Measurements from ENCODE around the gene SLC38A4.
"Not testable (repeated sequence)": the region's sequence is repeated elsewhere in the genome, so short reads cannot be mapped to it uniquely, and the experiment has no call there.

The SLC38A4 gene, protein sequence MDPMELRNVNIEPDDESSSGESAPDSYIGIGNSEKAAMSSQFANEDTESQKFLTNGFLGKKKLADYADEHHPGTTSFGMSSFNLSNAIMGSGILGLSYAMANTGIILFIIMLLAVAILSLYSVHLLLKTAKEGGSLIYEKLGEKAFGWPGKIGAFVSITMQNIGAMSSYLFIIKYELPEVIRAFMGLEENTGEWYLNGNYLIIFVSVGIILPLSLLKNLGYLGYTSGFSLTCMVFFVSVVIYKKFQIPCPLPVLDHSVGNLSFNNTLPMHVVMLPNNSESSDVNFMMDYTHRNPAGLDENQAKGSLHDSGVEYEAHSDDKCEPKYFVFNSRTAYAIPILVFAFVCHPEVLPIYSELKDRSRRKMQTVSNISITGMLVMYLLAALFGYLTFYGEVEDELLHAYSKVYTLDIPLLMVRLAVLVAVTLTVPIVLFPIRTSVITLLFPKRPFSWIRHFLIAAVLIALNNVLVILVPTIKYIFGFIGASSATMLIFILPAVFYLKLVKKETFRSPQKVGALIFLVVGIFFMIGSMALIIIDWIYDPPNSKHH

DNA sequence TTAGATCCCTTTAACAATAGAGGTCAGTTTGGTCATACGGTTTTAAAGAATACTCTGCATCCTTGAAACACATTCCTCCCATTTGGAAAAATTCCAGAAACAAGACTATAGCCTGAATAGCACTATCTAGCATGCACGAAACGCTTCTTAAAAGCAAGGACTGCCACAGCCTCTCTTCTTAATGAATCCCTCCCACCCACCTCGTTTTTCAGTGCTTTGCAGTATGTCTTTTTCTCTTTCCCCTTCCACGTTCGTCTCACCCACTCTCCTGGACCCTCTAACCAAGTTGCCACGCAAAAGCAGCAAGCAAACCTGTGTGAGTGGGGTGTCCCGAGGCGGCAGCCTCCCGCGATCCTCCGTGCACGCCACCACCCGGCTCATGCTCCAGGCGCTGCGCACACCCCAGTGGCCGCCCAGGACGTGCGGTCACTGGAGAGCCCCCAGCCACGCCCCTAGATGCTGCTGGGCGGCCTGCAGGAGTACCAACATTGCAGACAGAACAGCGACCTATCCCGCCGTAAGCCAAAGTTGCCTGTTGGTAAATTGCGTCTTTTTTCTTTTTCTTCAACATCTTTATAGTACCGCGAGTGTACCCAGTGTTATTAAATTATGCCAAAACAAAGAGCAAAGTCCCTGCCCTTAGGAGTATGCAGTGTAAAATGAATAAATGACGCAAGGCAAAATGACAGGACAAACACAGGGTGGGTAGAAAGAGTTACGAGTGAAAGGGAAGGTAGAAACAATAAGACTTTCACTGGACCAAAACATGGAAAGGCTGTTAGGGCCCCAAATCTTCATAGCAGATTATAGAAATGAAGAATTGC, at the start of gene SLC38A4:
Gene SLC38A4 (minus strand): TSS at position 407 of the 824 bp plus-strand sequence. CDS start 32,926 bp downstream, outside the sequence.
- DNase-seq (ENCODE audit: low read depth): peak; percentile 33

GRCh38 chr12:46875095-46875494, 49.3 kb upstream of the SLC38A4 start:
- DNase-seq (ENCODE audit: low read depth): no peak

DNA sequence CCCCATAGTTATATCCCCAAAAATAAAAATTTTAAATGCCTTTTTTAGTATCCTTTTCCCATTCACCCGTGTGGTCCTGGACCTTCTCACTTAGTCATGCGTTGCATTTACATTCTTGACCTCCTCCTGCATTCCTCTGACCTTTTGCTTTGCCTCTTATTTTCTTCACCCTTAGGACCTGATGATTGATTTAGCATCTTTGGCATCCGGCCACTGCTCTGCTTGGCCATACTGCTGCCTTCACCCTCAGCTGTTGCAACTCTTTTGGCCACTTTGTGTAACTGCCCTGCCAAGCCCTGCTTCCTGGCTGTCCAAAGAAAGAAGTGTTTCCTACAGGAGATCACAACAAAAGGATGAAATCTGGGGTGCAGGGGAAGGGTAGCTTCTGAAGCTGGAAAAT, 48.8 kb upstream of the SLC38A4 start:
- peak; percentile 79 for DNase-seq (ENCODE audit: low read depth)

DNA sequence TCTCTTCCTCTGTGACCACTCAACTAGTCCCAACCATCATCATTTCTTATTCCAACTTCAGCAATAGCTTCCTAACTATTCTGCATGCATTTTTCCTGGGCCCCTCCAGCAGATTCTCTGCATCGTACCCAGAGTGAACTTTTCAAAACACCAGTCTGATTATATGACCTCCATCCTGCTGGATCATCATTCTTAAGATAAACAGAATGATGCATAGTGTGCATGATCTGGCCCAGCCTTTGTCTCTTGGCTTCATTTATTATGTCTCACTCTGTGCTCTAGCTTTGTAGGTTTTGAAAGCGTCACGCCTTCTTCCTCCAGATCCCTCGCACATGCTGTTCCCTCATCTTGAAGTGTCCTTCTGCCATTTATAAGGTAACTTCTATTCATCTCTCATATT, 46.3 kb upstream of the SLC38A4 start:
- DNase-seq (ENCODE audit: low read depth): peak; percentile 3

DNA sequence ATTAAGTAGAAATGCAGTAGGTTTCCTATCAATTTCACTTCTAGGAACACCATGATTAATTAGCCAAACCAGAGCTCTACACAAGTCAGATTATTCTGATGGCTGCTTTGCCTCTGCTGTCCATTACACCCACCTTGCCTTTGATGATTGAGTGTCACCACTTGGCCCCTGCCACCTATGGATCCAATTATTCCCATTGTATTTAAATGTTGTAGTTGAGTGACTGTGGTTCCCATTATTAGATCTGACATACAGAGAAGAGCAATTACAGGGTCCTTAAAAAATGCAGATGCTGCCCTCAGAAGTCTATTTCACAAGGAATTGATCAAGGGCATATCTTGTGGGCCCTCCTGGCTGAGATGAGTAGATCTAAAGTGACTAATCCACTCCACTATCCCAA, 39.5 kb upstream of the SLC38A4 start:
- no peak for DNase-seq (ENCODE audit: low read depth)

GRCh38 chr12:46858368-46858767, 32.6 kb upstream of the SLC38A4 start:
- DNase-seq (ENCODE audit: low read depth): no peak

DNA sequence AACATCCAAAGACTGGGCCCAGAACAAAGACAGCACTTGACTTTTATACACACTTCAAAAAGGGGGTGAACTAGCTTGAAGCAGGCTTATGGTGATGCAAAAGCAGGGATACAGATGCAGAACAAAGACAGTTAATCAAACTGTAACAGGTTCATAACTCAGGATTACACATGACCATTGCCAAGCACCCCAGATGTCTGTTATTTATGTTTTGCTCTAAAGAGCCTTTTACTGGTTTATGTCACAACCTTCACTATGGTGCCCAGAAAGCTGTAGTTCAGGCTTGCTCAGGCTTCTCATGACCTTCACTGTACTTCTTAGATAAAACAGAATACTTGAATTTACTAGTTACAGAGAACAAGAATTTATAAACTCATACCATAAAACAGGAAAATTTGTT, 31.7 kb upstream of the SLC38A4 start:
- DNase-seq (ENCODE audit: low read depth): no peak

GRCh38 chr12:46855760-46856159, 30.0 kb upstream of the SLC38A4 start:
- no peak for DNase-seq (ENCODE audit: low read depth)

DNA sequence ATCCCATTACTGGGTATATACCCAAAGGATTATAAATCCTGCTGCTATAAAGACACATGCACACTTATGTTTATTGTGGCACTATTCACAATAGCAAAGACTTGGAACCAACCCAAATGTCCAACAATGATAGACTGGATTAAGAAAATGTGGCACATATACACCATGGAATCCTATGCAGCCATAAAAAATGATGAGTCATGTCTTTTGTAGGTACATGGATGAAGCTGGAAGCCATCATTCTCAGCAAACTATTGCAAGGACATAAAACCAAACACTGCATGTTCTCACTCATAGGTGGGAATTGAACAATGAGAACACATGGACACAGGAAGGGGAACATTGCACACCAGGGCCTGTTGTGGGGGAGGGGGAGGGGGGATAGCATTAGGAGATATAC, 28.4 kb upstream of the SLC38A4 start:
- DNase-seq (ENCODE audit: low read depth): not testable (repeated sequence)

GRCh38 chr12:46848792-46849191, 23.0 kb upstream of the SLC38A4 start:
- not testable (repeated sequence) for DNase-seq (ENCODE audit: low read depth)

GRCh38 chr12:46847001-46847400, 21.2 kb upstream of the SLC38A4 start:
- DNase-seq (ENCODE audit: low read depth): no peak

- DNase-seq (ENCODE audit: low read depth): peak; percentile 72
These were observed 18.0 kb upstream of the SLC38A4 start for GRCh38 chr12:46843811-46844210.

GRCh38 chr12:46841891-46842290, 16.1 kb upstream of the SLC38A4 start:
- DNase-seq (ENCODE audit: low read depth): no peak

DNA sequence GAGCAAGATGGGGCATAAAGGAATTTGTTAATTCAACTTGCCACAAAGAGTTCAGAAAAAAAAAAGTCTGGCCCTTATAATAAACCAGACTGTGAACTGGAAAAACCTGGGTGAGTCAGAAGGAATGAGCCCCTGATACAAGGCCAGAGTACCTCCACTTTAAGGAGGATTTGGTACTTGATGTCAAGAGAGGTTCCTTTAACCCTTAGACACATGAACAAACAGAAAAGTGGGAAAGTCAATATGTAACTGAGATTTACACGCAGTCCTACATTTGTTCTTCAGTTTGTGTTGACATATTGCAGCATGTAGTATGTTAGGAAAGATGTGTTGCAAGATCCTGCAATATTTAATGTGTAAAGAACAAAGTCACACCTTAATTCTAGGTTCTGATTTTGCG, 14.2 kb upstream of the SLC38A4 start:
- no peak for DNase-seq (ENCODE audit: low read depth)

- no peak for DNase-seq (ENCODE audit: low read depth)
These were observed 13.4 kb upstream of the SLC38A4 start for GRCh38 chr12:46839232-46839631.

- no peak for DNase-seq (ENCODE audit: low read depth)
These were observed 10.0 kb upstream of the SLC38A4 start for GRCh38 chr12:46835785-46836184.

- no peak for DNase-seq (ENCODE audit: low read depth)
These were observed 6.4 kb upstream of the SLC38A4 start for GRCh38 chr12:46832130-46832704.

DNA sequence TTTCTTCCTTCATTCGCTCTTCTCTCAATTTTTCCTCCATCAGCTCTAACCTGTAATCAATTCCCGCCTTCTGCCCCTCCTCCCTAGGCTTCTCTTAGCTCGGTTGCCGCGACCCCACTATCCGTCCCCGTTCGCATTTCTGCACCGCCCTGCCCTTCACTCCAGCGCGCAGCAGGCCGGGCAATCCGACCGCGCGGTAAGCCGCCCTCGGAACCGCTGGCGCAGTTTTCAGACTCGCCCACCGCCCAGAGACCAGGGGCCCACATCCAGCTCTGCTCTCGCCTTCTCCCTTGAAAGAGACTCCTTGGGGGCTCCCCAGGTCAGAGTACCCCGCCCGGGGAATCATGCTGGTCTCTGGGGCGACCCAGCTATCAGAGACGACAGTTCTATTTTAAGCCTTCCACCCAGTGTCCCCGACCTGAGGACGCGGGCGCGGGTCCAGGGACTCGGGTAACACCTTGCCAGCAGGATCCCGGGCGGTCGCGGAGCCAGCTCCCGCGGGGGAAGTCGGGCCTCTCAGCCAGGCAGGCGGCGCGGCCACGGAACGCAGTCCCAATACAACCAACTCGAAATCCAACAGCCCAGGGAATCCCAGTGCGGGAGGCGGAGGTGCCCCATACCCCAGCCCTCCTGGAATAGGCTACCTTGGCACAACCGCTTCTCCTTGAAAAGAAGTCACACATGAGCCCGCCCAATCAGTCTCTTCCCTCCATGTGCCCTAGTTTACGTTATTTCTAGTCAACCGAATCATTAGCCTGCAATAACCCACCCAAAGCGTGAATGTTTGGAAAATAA, 5.7 kb upstream of the SLC38A4 start:
- DNase-seq (ENCODE audit: low read depth): peak; percentile 7

DNA sequence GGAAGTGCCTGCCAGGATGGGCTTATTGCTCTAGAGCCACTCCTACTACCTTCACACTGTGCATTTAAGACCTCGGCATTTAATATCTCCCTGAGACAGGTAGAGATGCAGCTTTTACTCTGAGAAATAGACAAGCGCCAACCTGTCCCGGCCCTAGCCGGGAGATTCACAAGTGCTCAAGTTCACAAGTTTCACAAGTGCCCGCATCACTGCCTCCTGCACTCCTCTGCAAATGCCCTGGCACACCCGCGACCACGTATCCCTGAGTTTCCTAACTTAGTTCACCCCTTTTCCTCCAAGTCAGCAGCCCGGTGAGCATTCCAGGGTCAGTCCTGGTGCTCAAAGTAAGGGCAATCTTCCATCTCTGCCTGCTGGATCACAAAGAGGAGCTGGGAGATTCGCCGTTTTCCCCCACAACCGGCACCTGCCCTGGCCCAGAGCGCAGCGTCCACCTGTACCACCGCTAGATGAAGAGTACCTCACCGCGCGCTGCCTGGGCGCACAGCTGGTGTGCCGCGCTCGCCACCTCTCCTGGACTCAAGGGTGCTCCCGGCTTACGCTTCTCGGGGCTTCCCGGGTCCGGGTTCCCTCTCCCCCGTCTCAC, 5.0 kb upstream of the SLC38A4 start:
- DNase-seq (ENCODE audit: low read depth): peak; percentile 13

DNA sequence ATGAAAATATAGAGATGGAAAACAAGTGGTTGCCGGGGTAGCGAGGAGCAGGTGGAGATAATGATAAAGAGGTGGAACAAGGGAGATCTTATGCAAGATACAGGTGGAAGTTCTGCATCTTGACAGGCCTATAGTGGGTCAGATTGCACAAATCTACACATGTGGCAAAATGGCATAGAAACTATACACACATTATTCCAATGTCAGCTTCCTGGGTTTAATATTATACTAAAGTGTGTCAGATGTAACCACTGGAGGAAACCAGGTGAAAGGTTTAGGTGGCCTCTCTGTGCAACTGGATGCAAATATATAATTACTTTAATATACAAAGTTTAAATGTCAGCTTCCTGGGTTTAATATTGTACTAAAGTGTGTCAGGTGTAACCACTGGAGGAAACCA, 1.1 kb downstream of the SLC38A4 start:
- DNase-seq (ENCODE audit: low read depth): no peak

GRCh38 chr12:46818642-46819041, 7.2 kb downstream of the SLC38A4 start:
- DNase-seq (ENCODE audit: low read depth): peak; percentile 21

Data from amniotic epithelial cell (primary cell).